GM19351 (cell line): ENCODE results near the gene SLC36A2.

Source experiments
- ATAC-seq: cut with Tn5 transposase; IDR thresholded peaks from one replicate; pipeline ENCODE4 v1.9.1; 2021; ENCODE audit warnings: mild to moderate bottlenecking, moderate library complexity; ENCODE audit not compliant: unreplicated experiment

SLC36A2 gene

DNA sequence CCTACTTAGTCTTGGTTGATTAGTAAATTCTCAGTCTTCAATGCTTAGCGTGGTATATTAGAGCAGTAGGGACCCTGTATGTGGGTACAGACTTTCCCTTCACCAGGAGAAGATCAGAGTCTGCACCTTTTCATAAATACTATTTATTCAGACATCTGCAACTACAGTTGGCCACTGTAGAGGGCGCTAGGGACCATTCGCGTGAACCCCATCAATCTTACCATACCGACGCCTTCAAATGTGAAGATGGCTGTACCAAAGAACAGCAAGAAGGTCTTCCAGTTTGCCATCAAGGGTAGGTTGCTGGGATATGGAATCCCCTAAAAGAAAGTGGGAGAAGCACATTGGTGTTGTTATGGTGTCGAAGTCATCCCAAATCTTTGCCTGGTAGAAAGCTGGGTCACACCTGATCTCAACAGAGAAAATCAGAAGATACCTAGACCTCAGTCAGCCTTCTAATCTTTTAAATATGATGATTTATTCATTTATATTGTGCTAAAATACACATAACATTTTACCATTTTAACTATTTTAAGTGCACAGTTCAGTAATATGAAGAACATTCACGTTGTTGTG lies 62.9 kb downstream of the SLC36A2 start:
- no peak for ATAC-seq

GRCh38 chr5:151283120-151283825 lies 64.1 kb downstream of the SLC36A2 start:
- no peak for ATAC-seq

- ATAC-seq: no peak
Measured at GRCh38 chr5:151281001-151281639, 66.2 kb downstream of the SLC36A2 start.

GRCh38 chr5:151280443-151280842 lies 66.9 kb downstream of the SLC36A2 start:
- ATAC-seq: no peak

- ATAC-seq: no peak
Measured at GRCh38 chr5:151278845-151279244, 68.5 kb downstream of the SLC36A2 start.

- ATAC-seq: no peak
Measured at GRCh38 chr5:151275803-151276202, 71.6 kb downstream of the SLC36A2 start.

DNA sequence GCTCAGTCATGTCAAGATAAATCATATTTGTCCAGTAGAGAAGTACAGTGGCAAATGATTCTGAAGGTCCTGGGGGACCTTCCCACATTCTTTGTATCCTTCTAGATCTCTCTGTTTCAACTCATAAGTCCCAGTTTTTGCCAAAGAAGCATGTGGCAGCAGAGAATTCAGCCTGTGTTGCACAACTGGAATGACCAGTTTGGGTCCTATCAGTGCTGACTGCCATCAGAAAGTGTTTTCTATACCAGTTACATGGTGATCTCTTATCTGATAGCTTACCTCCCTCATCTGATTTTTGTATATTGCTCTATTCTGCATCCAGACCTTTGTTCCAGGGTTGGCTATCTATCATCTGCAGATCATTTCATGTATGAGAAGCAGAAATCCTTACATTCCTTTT lies 72.7 kb downstream of the SLC36A2 start:
- ATAC-seq: no peak

GRCh38 chr5:151271336-151271735 lies 76.0 kb downstream of the SLC36A2 start:
- ATAC-seq: no peak

DNA sequence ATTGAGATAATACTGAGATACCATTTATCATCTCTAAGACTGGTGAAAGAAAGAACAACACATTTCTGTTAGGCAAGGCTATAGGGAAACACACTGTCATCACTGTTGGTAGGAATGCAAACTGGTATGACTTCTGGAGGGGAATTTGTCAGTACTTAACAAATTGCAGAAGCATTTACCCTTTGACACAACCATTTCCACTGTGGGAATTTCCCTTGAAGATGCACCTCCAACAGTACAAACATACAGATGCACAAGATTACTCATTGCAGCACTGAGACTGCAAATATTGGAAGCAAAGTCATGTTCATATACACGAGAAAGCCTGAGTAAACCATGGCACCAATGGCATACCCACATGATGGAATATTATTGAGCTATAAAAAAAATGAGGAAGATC lies 76.8 kb downstream of the SLC36A2 start:
- peak; percentile 95 for ATAC-seq

DNA sequence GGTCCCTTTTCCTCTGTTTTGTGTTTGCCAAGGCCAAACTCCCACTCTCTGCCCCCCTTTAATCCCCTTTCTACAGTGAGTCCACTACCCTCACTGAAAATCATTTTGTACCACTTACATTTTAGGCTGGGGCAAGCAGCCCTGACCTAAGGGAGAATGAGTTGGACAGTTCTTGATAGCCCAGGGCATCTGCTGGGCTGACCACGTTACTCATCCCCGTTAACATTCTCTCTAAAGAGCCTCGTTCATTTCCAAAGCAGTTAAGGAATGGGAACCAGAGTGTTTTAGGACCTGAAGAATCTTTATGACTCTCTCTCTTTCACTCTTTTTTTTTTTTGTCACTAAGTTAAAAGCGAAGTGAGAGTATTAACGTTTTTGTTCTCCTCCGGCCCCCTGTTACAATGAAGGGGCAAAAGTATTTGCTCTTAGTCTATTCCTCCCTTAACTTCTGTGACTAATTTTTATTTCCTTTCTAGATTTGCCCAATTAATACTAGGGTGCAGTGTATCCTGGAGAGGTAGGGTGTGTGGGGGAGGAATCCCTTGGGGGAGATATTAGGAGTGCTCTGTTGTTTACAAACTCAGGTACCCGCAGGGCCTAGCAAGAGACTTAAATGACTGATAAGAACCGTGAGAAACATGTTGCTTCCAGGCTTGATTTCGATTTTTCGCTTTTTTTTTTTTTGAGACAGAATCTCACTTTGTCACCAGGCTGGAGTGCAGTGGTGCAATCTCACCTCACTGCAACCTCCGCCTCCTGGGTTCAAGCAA lies 79.7 kb downstream of the SLC36A2 start:
- ATAC-seq: no peak
